Tibial artery (tissue), 4 donors: ENCODE results near the gene FTCD.
A peak's percentile ranks its signal among the peaks of the same experiment; 100 is the strongest.

ENCODE experiments used
- DNase-seq, 2 donors: peaks; one replicate each; pipeline ENCODE4 v3.0.0-alpha.2; 2019
- H3K27ac ChIP-seq, 2 donors: fragments of 200-600 bp; sonication (generic) in 1 of 2; 1 replicate in 1 of 2; 2 replicates in 1 of 2; pipeline ENCODE4 v1.5.1; 2018 to 2019; ENCODE audit warnings: mild to moderate bottlenecking in 1 of 2
- H3K27me3 ChIP-seq, 2 donors: fragments of 200-600 bp; sonication (generic) in 1 of 2; one replicate each; pipeline versions ENCODE4 v1.5.1 to v1.6.0; 2016 to 2019
- H3K36me3 ChIP-seq, 3 donors: fragments of 200-600 bp; sonication (generic) in 2 of 3; one replicate each; pipeline ENCODE4 v1.5.1; 2016 to 2019; ENCODE audit warnings: mild to moderate bottlenecking in 2 of 3
- H3K4me1 ChIP-seq, 4 donors: fragments of 200-600 bp; sonication (generic) in 2 of 4; 1 replicate in 3 of 4; 2 replicates in 1 of 4; pipeline ENCODE4 v1.5.1; 2016 to 2019
- H3K4me3 ChIP-seq, 2 donors: fragments of 200-600 bp; sonication (generic) in 1 of 2; 1 replicate in 1 of 2; 2 replicates in 1 of 2; pipeline ENCODE4 v1.5.1; 2018 to 2019; ENCODE audit warnings: mild to moderate bottlenecking in 2 of 2
- H3K9me3 ChIP-seq, 3 donors: fragments of 200-600 bp; sonication (generic) in 1 of 3; one replicate each; pipeline ENCODE4 v1.5.1; 2016 to 2019
- CTCF ChIP-seq, 2 experiments: fragments of 200-600 bp in 1 of 2; fragments of 450-650 bp in 1 of 2; IDR thresholded peaks; one replicate each; pipeline ENCODE4 v1.5.1; 2017 to 2019; ENCODE audit warnings: antibody characterized with exemption in 2 of 2, mild to moderate bottlenecking in 1 of 2, moderate library complexity in 1 of 2
- intact Hi-C: fragments of 100-400 bp; cut with DNase I; formaldehyde crosslinking; loops from one replicate; pipeline ENCODE4 v1.15.0; 2023; ENCODE audit warnings: low total_unique reads

Gene FTCD

GRCh38 chr21:46120301-46121285, 34.8 kb downstream of the FTCD start:
- H3K9me3 ChIP-seq: no peaks in the 10 kb centered on the region
- peak in 1 of 2 donors; percentile 64 for DNase-seq
- intact Hi-C loops: loop anchor here (10.0 kb wide), 1 partner anchor 126 kb away; no protein-coding TSS in a partner anchor
- H3K4me1 ChIP-seq: no peaks in the 10 kb centered on the region
- no peaks in the 10 kb centered on the region for H3K27me3 ChIP-seq
- TF ChIP-seq CTCF (IDR thresholded peaks at IDR 0.05): no peak
- peaks cover 92 to 100% (median 96%) of the 10 kb centered on the region in 3 donors for H3K36me3 ChIP-seq
- H3K27ac ChIP-seq: peak overlapping the region; percentile 15 to 19
- H3K4me3 ChIP-seq: no peak overlapping the region

- peak in 1 of 2 donors; percentile 56 for DNase-seq
- H3K9me3 ChIP-seq: no peaks in the 10 kb centered on the region
- peak overlapping the region; percentile 9 to 18 for H3K27ac ChIP-seq
- H3K36me3 ChIP-seq: peaks cover 92 to 100% (median 96%) of the 10 kb centered on the region in 3 donors
- intact Hi-C loops: loop anchor here (10.0 kb wide), 2 partner anchors 125 to 595 kb away; no protein-coding TSS in a partner anchor
- TF ChIP-seq CTCF (IDR thresholded peaks at IDR 0.05): no peak
- no peaks in the 10 kb centered on the region for H3K27me3 ChIP-seq
- H3K4me3 ChIP-seq: no peak overlapping the region
- H3K4me1 ChIP-seq: no peaks in the 10 kb centered on the region
Observed at GRCh38 chr21:46119637-46120271, 35.6 kb downstream of the FTCD start.

- no peak overlapping the region for H3K4me3 ChIP-seq
- H3K27ac ChIP-seq: peak overlapping the region; percentile 9 to 18
- no peaks in the 10 kb centered on the region for H3K27me3 ChIP-seq
- H3K36me3 ChIP-seq: peaks cover 92 to 100% (median 96%) of the 10 kb centered on the region in 3 donors
- no peak for TF ChIP-seq CTCF (IDR thresholded peaks at IDR 0.05)
- intact Hi-C loops: loop anchor here (10.0 kb wide), 1 partner anchor 594 kb away; no protein-coding TSS in a partner anchor
- H3K9me3 ChIP-seq: no peaks in the 10 kb centered on the region
- DNase-seq: peak; percentile 22 to 62
- no peaks in the 10 kb centered on the region for H3K4me1 ChIP-seq
Observed at GRCh38 chr21:46119144-46119636, 36.2 kb downstream of the FTCD start.

GRCh38 chr21:46118316-46119143, 36.8 kb downstream of the FTCD start:
- peak in 1 of 2 donors; percentile 65 for DNase-seq

More at GRCh38 chr21:46118316-46119143, 36.8 kb downstream of the FTCD start:
- no peak for TF ChIP-seq CTCF (IDR thresholded peaks at IDR 0.05)
- intact Hi-C loops: loop anchor here (10.0 kb wide), 1 partner anchor 594 kb away; no protein-coding TSS in a partner anchor
- H3K9me3 ChIP-seq: no peaks in the 10 kb centered on the region
- H3K4me3 ChIP-seq: no peak overlapping the region
- peak overlapping the region in 1 of 2 donors; percentile 18 for H3K27ac ChIP-seq
- peaks cover 98 to 100% (median 99%) of the 10 kb centered on the region in 3 donors for H3K36me3 ChIP-seq
- no peaks in the 10 kb centered on the region for H3K4me1 ChIP-seq
- H3K27me3 ChIP-seq: no peaks in the 10 kb centered on the region
